MM.1S (cell line): ENCODE measurements around the gene SAMD3.

Source experiments
- DNase-seq: peaks from one replicate; pipeline ENCODE4 v3.0.0-alpha.2; 2015
- H2AFZ ChIP-seq: fragments of 300-600 bp; sonication (generic); 2 replicates; pipeline ENCODE4 v1.6.0; 2016; ENCODE audit warnings: antibody characterized with exemption, low read length
- H3F3A ChIP-seq: fragments of 300-600 bp; sonication (generic); 2 replicates; pipeline ENCODE4 v1.6.1; 2016; ENCODE audit warnings: mild to moderate bottlenecking, antibody characterized with exemption, low read length, moderate library complexity, mixed read lengths; ENCODE audit not compliant: insufficient read depth
- H3K27ac ChIP-seq: fragments of 300-600 bp; sonication (generic); 2 replicates; pipeline ENCODE4 v1.5.1; 2016; ENCODE audit warnings: mild to moderate bottlenecking, low read length
- H3K27me3 ChIP-seq: fragments of 300-600 bp; sonication (generic); replicated peaks from 2 replicates; pipeline ENCODE4 v1.6.0; 2016; ENCODE audit warnings: low read length; ENCODE audit not compliant: insufficient read depth
- H3K36me3 ChIP-seq: fragments of 300-600 bp; sonication (generic); replicated peaks from 2 replicates; pipeline ENCODE4 v1.6.1; 2016; ENCODE audit warnings: mild to moderate bottlenecking, low read length, mixed read lengths; ENCODE audit not compliant: insufficient read depth
- H3K4me1 ChIP-seq: fragments of 300-600 bp; sonication (generic); 2 replicates; pipeline ENCODE4 v1.6.1; 2016; ENCODE audit warnings: low read length, mixed read lengths
- H3K4me2 ChIP-seq: fragments of 300-600 bp; sonication (generic); 2 replicates; pipeline ENCODE4 v1.6.0; 2016; ENCODE audit warnings: low read depth, low read length
- H3K4me3 ChIP-seq: fragments of 300-600 bp; sonication (generic); 2 replicates; pipeline ENCODE4 v1.5.1; 2016; ENCODE audit warnings: low read length, mixed read lengths
- H3K79me2 ChIP-seq: fragments of 300-600 bp; sonication (generic); 2 replicates; pipeline ENCODE4 v1.6.1; 2016; ENCODE audit warnings: mixed run types, low read length, mixed read lengths
- H3K9ac ChIP-seq: fragments of 300-600 bp; sonication (generic); 2 replicates; pipeline ENCODE4 v1.6.1; 2016; ENCODE audit warnings: low read length, mixed read lengths
- H3K9me2 ChIP-seq: fragments of 300-600 bp; sonication (generic); replicated peaks from 2 replicates; pipeline ENCODE4 v1.6.1; 2016; ENCODE audit warnings: mild to moderate bottlenecking, low read length, mixed read lengths; ENCODE audit not compliant: insufficient read depth
- H3K9me3 ChIP-seq: fragments of 300-600 bp; sonication (generic); replicated peaks from 2 replicates; pipeline ENCODE4 v1.6.1; 2016; ENCODE audit warnings: mild to moderate bottlenecking, low read length, mixed read lengths; ENCODE audit not compliant: insufficient read depth
- H4K20me1 ChIP-seq: fragments of 300-600 bp; sonication (generic); 2 replicates; pipeline ENCODE4 v1.6.1; 2016; ENCODE audit warnings: mild to moderate bottlenecking, low read length, moderate library complexity, mixed read lengths; ENCODE audit not compliant: insufficient read depth
- EZH2 ChIP-seq: fragments of 300-600 bp; sonication (generic); optimal IDR thresholded peaks from 2 replicates; pipeline ENCODE3; 2017; ENCODE audit warnings: low read depth, mild to moderate bottlenecking, antibody characterized with exemption, low read length, mixed read lengths
- EZH2phosphoT487 ChIP-seq: fragments of 300-600 bp; sonication (generic); IDR thresholded peaks from 2 replicates; pipeline ENCODE4 v1.6.1; 2018; ENCODE audit warnings: antibody characterized with exemption, low read length
- TF ChIP-seq, protein P1 (sequence below): fragments of 300-600 bp; sonication (generic); IDR thresholded peaks from 2 replicates; pipeline ENCODE4 v1.5.1; 2016; ENCODE audit warnings: antibody characterized with exemption, low read length, mixed read lengths

SAMD3 gene

DNA sequence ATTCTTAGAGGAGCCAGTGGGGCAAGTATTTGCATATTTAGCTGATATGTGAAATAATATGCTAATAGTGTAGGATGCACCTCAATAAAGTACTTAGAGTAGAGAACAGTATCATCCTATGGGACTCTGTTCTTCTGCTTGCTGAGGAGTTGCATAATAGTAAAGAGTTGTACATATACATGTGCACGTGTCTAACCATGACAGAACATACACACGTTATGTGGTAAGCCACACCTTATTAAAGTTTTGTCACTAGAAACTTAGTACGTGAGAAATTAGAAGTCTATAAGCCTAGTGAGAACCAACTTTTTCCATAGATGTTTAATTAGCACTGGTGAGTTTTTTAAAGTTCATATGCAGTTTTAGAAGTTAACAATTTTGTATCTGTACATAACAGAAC, 123.6 kb downstream of the SAMD3 start:
- Histone ChIP-seq H3K9ac (no peak overlapping the region), H2AFZ (no peak overlapping the region), H3K9me2 (no peaks in the 10 kb centered on the region), H3K27ac (no peak overlapping the region), H3K36me3 (no peaks in the 10 kb centered on the region), H3K79me2 (no peaks in the 10 kb centered on the region), H3K9me3 (no peaks in the 10 kb centered on the region), H3K27me3 (no peaks in the 10 kb centered on the region), H3F3A (no peaks in the 10 kb centered on the region), H3K4me1 (peaks cover 8% of the 10 kb centered on the region), H3K4me3 (no peak overlapping the region), H3K4me2 (no peak overlapping the region), H4K20me1 (no peaks in the 10 kb centered on the region)
- no peak for DNase-seq
- TF ChIP-seq EZH2phosphoT487 (no peak), EZH2 (no peak)
- TF ChIP-seq, protein P1, sequence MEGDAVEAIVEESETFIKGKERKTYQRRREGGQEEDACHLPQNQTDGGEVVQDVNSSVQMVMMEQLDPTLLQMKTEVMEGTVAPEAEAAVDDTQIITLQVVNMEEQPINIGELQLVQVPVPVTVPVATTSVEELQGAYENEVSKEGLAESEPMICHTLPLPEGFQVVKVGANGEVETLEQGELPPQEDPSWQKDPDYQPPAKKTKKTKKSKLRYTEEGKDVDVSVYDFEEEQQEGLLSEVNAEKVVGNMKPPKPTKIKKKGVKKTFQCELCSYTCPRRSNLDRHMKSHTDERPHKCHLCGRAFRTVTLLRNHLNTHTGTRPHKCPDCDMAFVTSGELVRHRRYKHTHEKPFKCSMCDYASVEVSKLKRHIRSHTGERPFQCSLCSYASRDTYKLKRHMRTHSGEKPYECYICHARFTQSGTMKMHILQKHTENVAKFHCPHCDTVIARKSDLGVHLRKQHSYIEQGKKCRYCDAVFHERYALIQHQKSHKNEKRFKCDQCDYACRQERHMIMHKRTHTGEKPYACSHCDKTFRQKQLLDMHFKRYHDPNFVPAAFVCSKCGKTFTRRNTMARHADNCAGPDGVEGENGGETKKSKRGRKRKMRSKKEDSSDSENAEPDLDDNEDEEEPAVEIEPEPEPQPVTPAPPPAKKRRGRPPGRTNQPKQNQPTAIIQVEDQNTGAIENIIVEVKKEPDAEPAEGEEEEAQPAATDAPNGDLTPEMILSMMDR, result no peak

- Histone ChIP-seq H2AFZ (no peak overlapping the region), H4K20me1 (no peaks in the 10 kb centered on the region), H3K4me2 (no peak overlapping the region), H3F3A (no peaks in the 10 kb centered on the region), H3K4me1 (peaks cover 8% of the 10 kb centered on the region), H3K9me3 (no peaks in the 10 kb centered on the region), H3K4me3 (no peak overlapping the region), H3K27ac (no peak overlapping the region), H3K27me3 (no peaks in the 10 kb centered on the region), H3K9me2 (no peaks in the 10 kb centered on the region), H3K9ac (no peak overlapping the region), H3K36me3 (no peaks in the 10 kb centered on the region), H3K79me2 (no peaks in the 10 kb centered on the region)
- TF ChIP-seq EZH2phosphoT487 (no peak), EZH2 (no peak)
- TF ChIP-seq, protein P1, result no peak
- no peak for DNase-seq
Observed at GRCh38 chr6:130098317-130098716, 124.4 kb downstream of the SAMD3 start.
